Measurements from ENCODE around the gene KCTD17.

- TF ChIP-seq CTCF (IDR thresholded peaks at IDR 0.05) = no peak
- no peak for TF ChIP-seq ZFX (IDR thresholded peaks at IDR 0.05; ENCODE audit: borderline replicate concordance)
Measured at GRCh38 chr22:37060801-37061610, 9.5 kb downstream of the KCTD17 start.

Measured in 22Rv1 (cell line).